GM19372 (cell line): ENCODE data around the gene TEX14.
A peak's percentile ranks its signal among the peaks of the same experiment; 100 is the strongest.

ENCODE experiments used
- ATAC-seq: cut with Tn5 transposase; IDR thresholded peaks from one replicate; pipeline ENCODE4 v1.9.1; 2021; ENCODE audit warnings: mild to moderate bottlenecking, low read depth, moderate library complexity; ENCODE audit not compliant: unreplicated experiment

TEX14 gene, protein sequence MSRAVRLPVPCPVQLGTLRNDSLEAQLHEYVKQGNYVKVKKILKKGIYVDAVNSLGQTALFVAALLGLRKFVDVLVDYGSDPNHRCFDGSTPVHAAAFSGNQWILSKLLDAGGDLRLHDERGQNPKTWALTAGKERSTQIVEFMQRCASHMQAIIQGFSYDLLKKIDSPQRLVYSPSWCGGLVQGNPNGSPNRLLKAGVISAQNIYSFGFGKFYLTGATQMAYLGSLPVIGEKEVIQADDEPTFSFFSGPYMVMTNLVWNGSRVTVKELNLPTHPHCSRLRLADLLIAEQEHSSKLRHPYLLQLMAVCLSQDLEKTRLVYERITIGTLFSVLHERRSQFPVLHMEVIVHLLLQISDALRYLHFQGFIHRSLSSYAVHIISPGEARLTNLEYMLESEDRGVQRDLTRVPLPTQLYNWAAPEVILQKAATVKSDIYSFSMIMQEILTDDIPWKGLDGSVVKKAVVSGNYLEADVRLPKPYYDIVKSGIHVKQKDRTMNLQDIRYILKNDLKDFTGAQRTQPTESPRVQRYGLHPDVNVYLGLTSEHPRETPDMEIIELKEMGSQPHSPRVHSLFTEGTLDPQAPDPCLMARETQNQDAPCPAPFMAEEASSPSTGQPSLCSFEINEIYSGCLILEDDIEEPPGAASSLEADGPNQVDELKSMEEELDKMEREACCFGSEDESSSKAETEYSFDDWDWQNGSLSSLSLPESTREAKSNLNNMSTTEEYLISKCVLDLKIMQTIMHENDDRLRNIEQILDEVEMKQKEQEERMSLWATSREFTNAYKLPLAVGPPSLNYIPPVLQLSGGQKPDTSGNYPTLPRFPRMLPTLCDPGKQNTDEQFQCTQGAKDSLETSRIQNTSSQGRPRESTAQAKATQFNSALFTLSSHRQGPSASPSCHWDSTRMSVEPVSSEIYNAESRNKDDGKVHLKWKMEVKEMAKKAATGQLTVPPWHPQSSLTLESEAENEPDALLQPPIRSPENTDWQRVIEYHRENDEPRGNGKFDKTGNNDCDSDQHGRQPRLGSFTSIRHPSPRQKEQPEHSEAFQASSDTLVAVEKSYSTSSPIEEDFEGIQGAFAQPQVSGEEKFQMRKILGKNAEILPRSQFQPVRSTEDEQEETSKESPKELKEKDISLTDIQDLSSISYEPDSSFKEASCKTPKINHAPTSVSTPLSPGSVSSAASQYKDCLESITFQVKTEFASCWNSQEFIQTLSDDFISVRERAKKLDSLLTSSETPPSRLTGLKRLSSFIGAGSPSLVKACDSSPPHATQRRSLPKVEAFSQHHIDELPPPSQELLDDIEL (N-terminal part only)

GRCh38 chr17:58691701-58692238, at the start of gene TEX14:
TSS of gene TEX14 (minus strand) at chr17:58692045. CDS start at chr17:58652001, 40,044 bp downstream.
- no peak for ATAC-seq

GRCh38 chr17:58741121-58741625, 49.3 kb upstream of the TEX14 start:
- ATAC-seq, result no peak

GRCh38 chr17:58734811-58735210, 43.0 kb upstream of the TEX14 start:
- ATAC-seq, result no peak

- no peak for ATAC-seq
Observed at GRCh38 chr17:58734040-58734439, 42.2 kb upstream of the TEX14 start.

DNA sequence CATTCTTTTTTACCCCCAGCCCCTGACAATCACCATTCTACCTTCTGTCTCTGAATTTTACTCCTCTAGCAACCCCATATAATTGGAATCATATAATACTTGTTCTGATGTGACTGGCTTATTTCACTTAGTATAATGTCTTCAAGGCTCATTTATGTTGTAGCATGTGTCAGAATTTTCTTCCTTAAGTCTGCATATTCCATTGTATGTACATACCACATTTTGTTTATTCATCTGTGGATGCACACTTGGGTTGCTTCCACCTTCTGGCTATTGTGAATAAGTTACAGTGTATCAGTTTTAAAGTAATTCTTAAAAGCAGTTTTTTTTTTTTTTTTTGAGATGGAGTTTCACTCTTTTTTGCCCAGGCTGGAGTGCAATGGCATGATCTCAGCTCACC, 39.1 kb upstream of the TEX14 start:
- no peak for ATAC-seq

DNA sequence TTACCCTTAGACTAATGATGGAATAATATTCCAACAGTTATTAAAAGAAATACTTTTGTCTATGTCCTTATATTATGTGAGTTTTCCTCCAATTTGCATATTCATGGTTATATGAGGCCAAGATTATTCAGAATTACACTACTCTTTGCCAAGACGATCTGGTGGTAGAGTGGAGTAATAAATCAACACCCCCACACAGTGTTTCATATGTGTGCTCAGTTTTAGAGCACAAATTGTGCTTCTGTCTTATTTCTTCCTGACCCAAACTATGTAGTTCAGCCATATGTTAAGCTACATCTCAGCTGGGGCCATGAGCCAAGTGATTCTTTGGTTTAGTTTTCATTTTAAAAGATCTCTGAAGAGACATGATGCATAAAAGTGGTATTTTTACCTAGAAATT, 37.0 kb upstream of the TEX14 start:
- ATAC-seq, result no peak

DNA sequence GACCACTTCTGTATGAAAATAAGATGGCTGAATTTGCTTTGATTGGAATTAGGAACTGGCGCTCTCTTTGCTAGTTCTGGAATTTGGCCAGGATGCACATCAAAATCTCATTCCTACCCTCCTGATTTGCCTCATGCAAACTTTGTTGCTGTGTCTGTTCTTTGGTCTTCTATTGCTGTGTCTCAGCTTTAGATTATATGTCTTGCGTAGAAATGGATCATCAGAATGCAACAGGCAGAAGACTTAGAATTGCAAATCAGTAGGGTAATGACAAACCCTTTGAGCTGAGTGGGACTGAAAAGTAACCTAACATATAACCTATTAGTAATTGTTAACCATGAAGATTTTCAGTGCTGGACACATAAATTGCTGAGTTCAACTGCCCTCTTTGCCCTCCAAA, 30.9 kb upstream of the TEX14 start:
- ATAC-seq, result no peak

GRCh38 chr17:58722274-58722673, 30.4 kb upstream of the TEX14 start:
- ATAC-seq, result no peak

GRCh38 chr17:58710948-58711552, 19.2 kb upstream of the TEX14 start:
- ATAC-seq, result no peak

DNA sequence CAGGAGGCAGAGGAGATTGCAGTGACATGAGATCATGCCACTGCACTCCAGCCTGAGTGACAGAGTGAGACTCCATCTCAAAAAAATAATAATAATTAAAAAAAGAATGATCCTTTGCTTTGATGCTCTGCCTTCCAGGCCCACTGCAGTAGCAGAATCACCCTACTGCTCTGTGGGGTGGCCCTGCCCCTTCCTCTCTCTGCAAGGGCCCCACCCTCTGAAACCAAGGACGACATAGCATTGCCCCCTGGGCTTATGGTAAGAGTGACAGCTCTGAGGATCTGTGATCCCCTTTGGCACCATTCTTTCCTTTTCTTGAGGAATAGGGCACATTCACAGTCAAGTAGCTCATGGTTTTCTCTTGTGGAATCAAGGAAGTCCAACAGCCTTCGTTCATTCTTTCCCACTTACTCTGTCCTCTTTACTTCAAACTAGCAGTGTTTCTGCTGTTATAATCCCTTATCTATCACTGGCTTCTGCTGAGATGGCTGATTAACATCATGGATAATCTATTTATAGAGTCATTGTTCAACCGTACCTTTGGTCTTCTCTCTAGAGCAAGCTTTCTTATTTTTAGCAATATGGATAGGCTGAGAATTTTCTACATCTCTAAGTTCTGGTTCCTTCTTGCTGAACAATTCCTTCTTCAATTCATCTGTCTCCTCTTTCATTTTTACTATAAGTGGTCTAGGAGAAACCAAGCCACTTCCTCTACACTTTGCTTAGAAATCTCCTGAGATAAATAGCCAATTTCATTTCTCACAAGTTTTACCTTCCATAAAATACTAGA, 14.7 kb upstream of the TEX14 start:
- ATAC-seq, result no peak

DNA sequence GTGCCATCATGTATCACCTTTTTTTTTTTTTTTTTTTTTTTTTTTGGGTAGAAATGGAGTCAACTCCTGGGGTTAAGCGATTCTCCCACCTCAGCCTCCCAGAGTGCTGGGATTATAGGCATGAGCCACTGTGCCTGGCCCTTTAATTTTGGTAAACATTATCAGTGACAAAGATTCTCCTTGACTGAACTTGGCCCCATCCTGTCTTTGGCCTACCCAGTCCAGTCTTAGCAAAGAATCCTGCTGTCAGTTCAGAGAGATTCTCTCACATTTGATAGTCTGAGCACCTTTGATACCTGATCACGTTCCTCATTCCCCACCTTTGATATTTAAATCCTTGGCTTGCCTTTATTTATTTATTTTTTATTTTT, 12.1 kb upstream of the TEX14 start:
- no peak for ATAC-seq

DNA sequence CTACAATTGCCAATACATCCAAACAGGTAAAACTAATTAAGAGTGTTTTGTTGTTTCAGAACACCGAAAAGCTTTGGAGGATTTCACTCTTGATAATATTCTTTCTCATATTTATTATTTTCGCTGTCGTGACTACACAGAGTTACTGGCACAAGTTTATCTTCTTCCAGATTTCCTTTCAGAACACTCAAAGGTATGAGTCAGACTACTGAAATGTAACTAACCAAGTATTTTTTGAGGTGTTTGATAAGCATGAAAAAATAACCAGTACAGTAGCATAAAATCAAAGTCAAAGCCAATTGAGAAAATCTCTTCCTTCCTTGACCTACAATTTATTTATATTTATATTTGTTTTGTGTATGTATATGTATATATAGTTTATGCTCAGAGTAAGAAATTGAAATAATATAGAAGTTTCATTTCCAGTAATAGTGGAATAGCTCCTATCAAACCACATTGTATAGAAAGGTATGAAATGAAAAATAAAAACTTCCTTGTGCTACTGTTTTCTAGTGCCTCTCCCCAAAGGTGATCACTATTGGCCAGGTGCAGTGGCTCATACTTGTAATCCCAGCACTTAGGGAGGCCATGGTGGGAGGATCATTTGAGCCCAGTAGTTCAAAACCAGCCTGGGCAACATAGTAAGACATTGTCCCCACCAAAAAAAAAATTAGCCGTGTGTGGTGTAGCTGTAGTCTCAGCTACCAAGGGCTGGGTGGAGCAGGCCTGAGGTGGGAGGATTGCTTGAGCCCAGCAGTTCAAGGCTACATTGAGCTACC, 11.5 kb upstream of the TEX14 start:
- no peak for ATAC-seq

GRCh38 chr17:58702708-58703107, 10.9 kb upstream of the TEX14 start:
- ATAC-seq, result no peak

DNA sequence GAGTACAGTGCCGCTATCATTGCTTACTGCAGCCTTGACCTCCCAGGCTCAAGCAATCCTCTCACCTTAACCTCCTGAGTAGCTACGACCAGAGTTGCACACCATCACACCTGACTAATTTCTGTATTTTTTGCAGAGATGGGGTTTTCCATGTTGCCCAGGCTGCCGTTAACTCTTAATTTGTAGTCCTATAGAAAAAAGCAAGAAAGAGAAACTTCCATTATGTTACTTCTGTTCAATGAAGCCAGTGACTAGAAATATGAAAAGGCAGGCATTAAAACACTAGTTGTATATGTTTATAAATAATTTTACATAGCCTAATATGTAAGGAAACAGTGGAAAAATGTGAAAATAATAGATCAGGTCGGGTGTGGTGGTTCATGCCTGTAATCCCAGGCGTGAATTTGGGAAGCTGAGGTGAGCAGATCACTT, 10.2 kb upstream of the TEX14 start:
- peak; percentile 53 for ATAC-seq

- ATAC-seq, result no peak
Observed at GRCh38 chr17:58699771-58700170, 7.9 kb upstream of the TEX14 start.

GRCh38 chr17:58694826-58695225, 3.0 kb upstream of the TEX14 start:
- no peak for ATAC-seq

DNA sequence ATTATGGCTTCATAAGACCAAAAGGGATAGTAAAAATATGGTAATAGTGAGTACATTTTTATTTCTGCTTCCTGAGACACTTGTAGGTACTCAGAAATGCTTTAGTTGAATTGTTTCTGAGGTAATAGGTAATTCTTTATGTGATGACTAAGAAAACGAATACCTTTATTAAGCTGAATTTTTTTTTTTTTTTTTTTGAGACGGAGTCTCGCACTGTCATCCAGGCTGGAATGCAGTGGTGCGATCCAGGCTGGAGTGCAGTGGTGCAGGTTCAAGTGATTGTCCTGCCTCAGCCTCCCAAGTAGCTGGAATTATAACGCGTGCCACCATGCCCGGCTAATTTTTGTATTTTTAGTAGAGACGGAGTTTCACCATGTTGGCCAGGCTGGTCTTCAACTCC, 2.5 kb upstream of the TEX14 start:
- ATAC-seq, result no peak

- ATAC-seq, result no peak
Observed at GRCh38 chr17:58693751-58694150, 1.9 kb upstream of the TEX14 start.
